OCI-LY3 (cell line): Measurements from ENCODE around the gene SYNE1.

ENCODE experiments used
- H2AFZ ChIP-seq: fragments of 200-600, 300-600 bp; shearing (Covaris generic); 2 replicates; pipeline ENCODE4 v1.6.0; 2014; ENCODE audit warnings: antibody characterized with exemption, low read depth, low read length
- H3K27ac ChIP-seq: fragments of 200-600, 300-600 bp; sonication (generic); 2 replicates; pipeline ENCODE4 v1.5.1; 2014; ENCODE audit warnings: mild to moderate bottlenecking, low read length, moderate library complexity, mixed read lengths
- H3K27me3 ChIP-seq: fragments of 200-600, 300-600 bp; sonication (generic); 2 replicates; pipeline ENCODE4 v1.6.1; 2014; ENCODE audit warnings: low read depth, low read length, mixed read lengths
- H3K36me3 ChIP-seq: fragments of 200-600, 300-600 bp; sonication (generic); replicated peaks from 2 replicates; pipeline ENCODE3; 2014; ENCODE audit warnings: low read depth, low read length, mixed read lengths
- H3K4me1 ChIP-seq: fragments of 300-600, 200-600 bp; sonication (generic); 2 replicates; pipeline ENCODE4 v1.6.1; 2014; ENCODE audit warnings: low read length, mixed read lengths
- H3K4me2 ChIP-seq: fragments of 200-600, 300-600 bp; sonication (generic); 2 replicates; pipeline ENCODE4 v1.6.1; 2014; ENCODE audit warnings: low read length, mixed read lengths
- H3K4me3 ChIP-seq: fragments of 300-600, 200-600 bp; sonication (generic); 2 replicates; pipeline ENCODE4 v1.5.1; 2014; ENCODE audit warnings: antibody characterized with exemption, mild to moderate bottlenecking, low read length, moderate library complexity
- H3K79me2 ChIP-seq: fragments of 300-600, 200-600 bp; shearing (Covaris generic); 2 replicates; pipeline ENCODE4 v1.6.1; 2014; ENCODE audit warnings: mild to moderate bottlenecking, low read length, mixed read lengths
- H3K9ac ChIP-seq: fragments of 300-600, 200-600 bp; shearing (Covaris generic); 2 replicates; pipeline ENCODE4 v1.6.0; 2014; ENCODE audit warnings: mild to moderate bottlenecking, low read length, moderate library complexity
- H3K9me3 ChIP-seq: fragments of 200-600, 300-600 bp; shearing (Covaris generic); 2 replicates; pipeline ENCODE4 v1.6.1; 2014; ENCODE audit warnings: low read length, mixed read lengths; ENCODE audit not compliant: insufficient read depth
- H4K20me1 ChIP-seq: fragments of 200-600, 300-600 bp; sonication (generic); 2 replicates; pipeline ENCODE4 v1.6.1; 2016; ENCODE audit warnings: low read length, mixed read lengths; ENCODE audit not compliant: insufficient read depth
- EZH2phosphoT487 ChIP-seq: fragments of 200-600 bp; shearing (Covaris generic); IDR thresholded peaks from 2 replicates; pipeline ENCODE4 v1.6.1; 2018; ENCODE audit warnings: antibody characterized with exemption, mixed run types, low read depth
- TF ChIP-seq, protein P1 (sequence below): fragments of 200-600, 300-600 bp; sonication (generic); IDR thresholded peaks from 2 replicates; pipeline ENCODE4 v1.5.1; 2014; ENCODE audit warnings: antibody characterized with exemption, low read length, low read depth

SYNE1 gene

DNA sequence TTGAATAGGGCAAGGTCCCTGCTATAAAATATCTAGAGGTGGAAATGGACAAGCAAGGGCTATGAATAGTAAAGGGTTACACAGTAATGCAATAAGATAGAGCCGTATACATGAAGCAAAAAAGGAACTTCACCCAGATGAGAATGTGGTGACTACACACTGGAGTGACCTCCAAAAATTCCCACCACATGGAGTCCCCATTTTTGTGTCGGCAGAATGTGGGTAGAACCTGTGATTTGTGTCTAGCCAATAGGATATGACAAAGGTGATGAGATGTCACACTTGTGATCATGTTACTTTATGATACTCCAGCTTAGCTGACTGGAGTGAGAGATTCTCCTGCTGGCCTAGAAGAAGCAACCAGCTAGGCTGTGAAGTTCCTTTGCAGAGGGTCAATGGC lies 96.8 kb downstream of the SYNE1 start:
- no peaks in the 10 kb centered on the region for H3K79me2 ChIP-seq
- no peaks in the 10 kb centered on the region for H3K4me1 ChIP-seq
- H3K9ac ChIP-seq, result no peak overlapping the region
- H3K4me3 ChIP-seq, result no peak overlapping the region
- no peaks in the 10 kb centered on the region for H3K9me3 ChIP-seq
- H3K27me3 ChIP-seq, result 0 out of 2 replicates have a peak, but pooled peaks cover 4% of the 10 kb centered on the region
- no peak overlapping the region for H3K27ac ChIP-seq
- no peaks in the 10 kb centered on the region for H3K36me3 ChIP-seq
- no peak overlapping the region for H3K4me2 ChIP-seq
- no peaks in the 10 kb centered on the region for H4K20me1 ChIP-seq
- TF ChIP-seq, protein P1, sequence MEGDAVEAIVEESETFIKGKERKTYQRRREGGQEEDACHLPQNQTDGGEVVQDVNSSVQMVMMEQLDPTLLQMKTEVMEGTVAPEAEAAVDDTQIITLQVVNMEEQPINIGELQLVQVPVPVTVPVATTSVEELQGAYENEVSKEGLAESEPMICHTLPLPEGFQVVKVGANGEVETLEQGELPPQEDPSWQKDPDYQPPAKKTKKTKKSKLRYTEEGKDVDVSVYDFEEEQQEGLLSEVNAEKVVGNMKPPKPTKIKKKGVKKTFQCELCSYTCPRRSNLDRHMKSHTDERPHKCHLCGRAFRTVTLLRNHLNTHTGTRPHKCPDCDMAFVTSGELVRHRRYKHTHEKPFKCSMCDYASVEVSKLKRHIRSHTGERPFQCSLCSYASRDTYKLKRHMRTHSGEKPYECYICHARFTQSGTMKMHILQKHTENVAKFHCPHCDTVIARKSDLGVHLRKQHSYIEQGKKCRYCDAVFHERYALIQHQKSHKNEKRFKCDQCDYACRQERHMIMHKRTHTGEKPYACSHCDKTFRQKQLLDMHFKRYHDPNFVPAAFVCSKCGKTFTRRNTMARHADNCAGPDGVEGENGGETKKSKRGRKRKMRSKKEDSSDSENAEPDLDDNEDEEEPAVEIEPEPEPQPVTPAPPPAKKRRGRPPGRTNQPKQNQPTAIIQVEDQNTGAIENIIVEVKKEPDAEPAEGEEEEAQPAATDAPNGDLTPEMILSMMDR, result no peak
- no peak for TF ChIP-seq EZH2phosphoT487
- H2AFZ ChIP-seq, result no peak overlapping the region

DNA sequence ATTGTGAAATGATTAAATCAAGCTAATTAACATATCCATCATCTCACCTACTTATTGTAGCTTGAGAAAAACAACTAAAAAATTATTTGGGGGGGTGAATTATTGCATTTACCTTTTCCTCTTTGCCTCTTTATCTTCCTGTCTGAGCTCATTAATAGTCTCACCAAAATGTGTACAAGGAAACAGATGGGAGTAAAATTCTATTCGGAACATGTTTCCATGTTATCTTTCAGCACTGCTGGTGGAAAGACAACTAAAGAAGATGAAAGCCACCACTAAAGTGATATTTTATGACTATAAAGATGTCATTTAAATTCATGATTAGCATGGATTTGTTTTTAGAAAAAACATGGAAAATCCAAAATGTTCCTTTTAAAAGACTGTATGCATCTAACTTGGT lies 102.6 kb downstream of the SYNE1 start:
- Histone ChIP-seq H3K36me3 (no peaks in the 10 kb centered on the region), H3K9me3 (no peaks in the 10 kb centered on the region), H2AFZ (no peak overlapping the region), H3K4me2 (no peak overlapping the region), H3K9ac (no peak overlapping the region), H3K4me1 (no peaks in the 10 kb centered on the region), H3K27me3 (0 out of 2 replicates have a peak, but pooled peaks cover under 1% of the 10 kb centered on the region), H3K4me3 (no peak overlapping the region), H4K20me1 (no peaks in the 10 kb centered on the region), H3K27ac (no peak overlapping the region), H3K79me2 (no peaks in the 10 kb centered on the region)
- TF ChIP-seq, protein P1, result no peak
- no peak for TF ChIP-seq EZH2phosphoT487

- H3K4me2 ChIP-seq, result no peak overlapping the region
- H3K27ac ChIP-seq, result no peak overlapping the region
- TF ChIP-seq, protein P1, result no peak
- no peak for TF ChIP-seq EZH2phosphoT487
- no peaks in the 10 kb centered on the region for H3K4me1 ChIP-seq
- no peaks in the 10 kb centered on the region for H3K79me2 ChIP-seq
- H3K4me3 ChIP-seq, result no peak overlapping the region
- H3K36me3 ChIP-seq, result no peaks in the 10 kb centered on the region
- H2AFZ ChIP-seq, result no peak overlapping the region
- H3K27me3 ChIP-seq, result no peaks in the 10 kb centered on the region
- H3K9me3 ChIP-seq, result no peaks in the 10 kb centered on the region
- H4K20me1 ChIP-seq, result no peaks in the 10 kb centered on the region
- H3K9ac ChIP-seq, result no peak overlapping the region
Observed at GRCh38 chr6:152532556-152533422, 104.4 kb downstream of the SYNE1 start.

DNA sequence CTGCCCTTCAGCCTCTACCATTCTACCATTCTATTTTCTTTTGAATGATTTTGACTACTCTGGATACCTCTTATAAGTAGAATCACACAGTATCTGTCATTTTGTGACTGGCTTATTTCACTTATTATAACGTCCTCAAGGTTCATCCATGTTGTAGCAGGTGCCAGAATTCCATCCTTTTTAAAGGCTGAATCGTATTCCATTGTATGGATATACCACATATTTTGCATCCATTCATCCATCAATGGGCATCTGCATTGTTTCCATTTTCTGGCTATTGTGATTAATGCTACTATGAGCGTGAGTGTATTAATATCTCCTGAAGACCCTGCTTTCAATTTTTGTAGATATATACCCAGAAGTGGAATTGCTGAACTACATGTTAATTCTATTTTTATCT lies 105.5 kb downstream of the SYNE1 start:
- no peaks in the 10 kb centered on the region for H3K36me3 ChIP-seq
- H3K79me2 ChIP-seq, result no peaks in the 10 kb centered on the region
- TF ChIP-seq, protein P1, result no peak
- TF ChIP-seq EZH2phosphoT487, result no peak
- H3K27ac ChIP-seq, result no peak overlapping the region
- no peaks in the 10 kb centered on the region for H3K4me1 ChIP-seq
- H4K20me1 ChIP-seq, result no peaks in the 10 kb centered on the region
- H3K9ac ChIP-seq, result no peak overlapping the region
- no peaks in the 10 kb centered on the region for H3K9me3 ChIP-seq
- no peak overlapping the region for H2AFZ ChIP-seq
- no peaks in the 10 kb centered on the region for H3K27me3 ChIP-seq
- no peak overlapping the region for H3K4me3 ChIP-seq
- H3K4me2 ChIP-seq, result no peak overlapping the region
